C4-2B (cell line): ENCODE results near the gene TSPAN3.

Source experiments
- H3K27ac ChIP-seq: fragments of 450-650 bp; 2 replicates; pipeline ENCODE4 v1.5.1; 2017
- CTCF ChIP-seq: fragments of 450-650 bp; conservative IDR thresholded peaks from 2 replicates; pipeline ENCODE4 v1.5.1; 2017; ENCODE audit warnings: mild to moderate bottlenecking
- ZFX ChIP-seq: fragments of 450-650 bp; IDR thresholded peaks from 2 replicates; pipeline ENCODE4 v1.6.1; 2017

TSPAN3 gene

GRCh38 chr15:76993114-76993725 is 77.7 kb downstream of the TSPAN3 start:
- no peak overlapping the region for H3K27ac ChIP-seq
- TF ChIP-seq ZFX, result no peak
- no peak for TF ChIP-seq CTCF

GRCh38 chr15:76991741-76992645 is 78.9 kb downstream of the TSPAN3 start:
- TF ChIP-seq ZFX, result no peak
- no peak for TF ChIP-seq CTCF
- H3K27ac ChIP-seq, result no peak overlapping the region
